Spleen (tissue), 11 donors: ENCODE data around the gene GPAM. TPM values are rescaled to one million over a fixed set of nuclear protein-coding genes. Genes with fewer than 3 reads are reported as not detected.

Experiments
- DNase-seq: peaks from one replicate; pipeline ENCODE4 v3.0.0-alpha.2; 2020
- H3K27ac ChIP-seq, 8 donors: fragments of 200-600 bp; sonication (generic) in 7 of 8; 1 replicate in 4 of 8; 2 replicates in 4 of 8; pipeline versions ENCODE4 v1.5.0 to v1.8.0; 2016 to 2021; ENCODE audit warnings: inconsistent platforms in 4 of 8, mild to moderate bottlenecking in 4 of 8, moderate library complexity in 1 of 8
- H3K27me3 ChIP-seq, 7 donors: fragments of 200-600 bp; sonication (generic) in 6 of 7; replicated peaks in 1 of 7; 1 replicate in 4 of 7; 2 replicates in 3 of 7; pipeline versions ENCODE4 v1.5.0 to v1.8.0; 2016 to 2021; ENCODE audit warnings: inconsistent platforms in 3 of 7, mild to moderate bottlenecking in 1 of 7
- H3K36me3 ChIP-seq, 6 donors: fragments of 200-600 bp; sonication (generic) in 5 of 6; 1 replicate in 4 of 6; 2 replicates in 2 of 6; pipeline versions ENCODE4 v1.5.0 to v1.8.0; 2016 to 2021; ENCODE audit warnings: inconsistent platforms in 2 of 6
- H3K4me1 ChIP-seq, 6 donors: fragments of 200-600 bp; sonication (generic) in 5 of 6; 1 replicate in 3 of 6; 2 replicates in 3 of 6; pipeline versions ENCODE4 v1.5.0 to v1.8.0; 2016 to 2021; ENCODE audit warnings: inconsistent platforms in 3 of 6
- H3K4me3 ChIP-seq, 8 donors: fragments of 200-600 bp; sonication (generic) in 7 of 8; 1 replicate in 4 of 8; 2 replicates in 4 of 8; pipeline versions ENCODE4 v1.5.0 to v1.8.0; 2016 to 2021; ENCODE audit warnings: inconsistent platforms in 4 of 8, mild to moderate bottlenecking in 4 of 8, moderate library complexity in 2 of 8
- H3K9me3 ChIP-seq, 8 donors: fragments of 200-600 bp; sonication (generic) in 7 of 8; 1 replicate in 4 of 8; 2 replicates in 4 of 8; pipeline versions ENCODE4 v1.5.0 to v1.8.0; 2016 to 2021; ENCODE audit warnings: inconsistent platforms in 4 of 8
- CTCF ChIP-seq, 11 experiments: fragments of 200-600 bp in 7 of 11; fragments of 450-650 bp in 4 of 11; sonication (generic) in 4 of 11; IDR thresholded peaks in 8 of 11; conservative IDR thresholded peaks in 3 of 11; 1 replicate in 7 of 11; 2 replicates in 4 of 11; pipeline versions ENCODE4 v1.4.0 to v1.8.0; 2016 to 2021; ENCODE audit warnings: antibody characterized with exemption in 11 of 11, inconsistent platforms in 4 of 11, mild to moderate bottlenecking in 1 of 11
- POLR2A ChIP-seq, 3 donors: fragments of 450-650 bp; IDR thresholded peaks; one replicate each; pipeline ENCODE4 v1.5.1; 2017; ENCODE audit warnings: antibody characterized with exemption in 3 of 3, mild to moderate bottlenecking in 1 of 3
- POLR2AphosphoS5 ChIP-seq, 3 donors: sonication (generic); formaldehyde crosslinking; IDR thresholded peaks; one replicate each; pipeline ENCODE4 v1.5.1; 2017; ENCODE audit warnings: antibody characterized with exemption in 3 of 3
- WGBS, 5 donors: extraction: QIAGEN DNeasy Blood & Tissue Kit in 3 of 5; methylation state at CpG; one replicate each; pipeline versions ENCODE4 v1.1.5 to v1.1.7; 2013 to 2018; 5-methylcytosine and 5-hydroxymethylcytosine counted together
- intact Hi-C: fragments of 100-400 bp; cut with DNase I; formaldehyde crosslinking; loops from one replicate; pipeline ENCODE4 v1.15.0; 2023; ENCODE audit warnings: low total_unique reads
- polyA plus RNA-seq, 3 donors: library from polyadenylated mRNA; stranded (reverse); fragments of 200-250 nt; gene quantifications; one replicate each; pipeline ENCODE4 v1.2.1, GENCODE V29; 2013
- total RNA-seq, 7 donors: library from RNA; depleted of rRNA in 3 of 7; stranded (reverse); fragments of >200 nt in 3 of 7; fragmentation: NEBNext Ultra II Directional in 4 of 7; extraction: Animal tissue kit (Norgen Biotek cat#: 25700) in 4 of 7; gene quantifications; one replicate each; pipeline versions ENCODE4 v1.1.0 to v1.2.1, GENCODE V29; 2016 to 2021
- donor health status: healthy with polysubstance abuse.
- donor health status: DM: no; HTN: no; CAD: no; lungs with moderate emphysema.
- donor health status: DM: no; HTN: no; CAD: no.
- donor health status: Bipolar disorder and iron deficiency.
- donor health status: healthy.
- donor health status: DM: no; HTN: no; CAD: no.
- donor health status: DM: yes; HTN: yes; CAD: no.

Gene GPAM
- total and polyA plus RNA-seq, 10 donors: 2.6 to 15.0 (median 6.5) TPM

- Histone ChIP-seq H3K4me1 (no peaks in the 10 kb centered on the region), H3K36me3 (no peaks in the 10 kb centered on the region), H3K9me3 (no peaks in the 10 kb centered on the region), H3K27me3 (no peaks in the 10 kb centered on the region), H3K27ac (no peak overlapping the region), H3K4me3 (no peak overlapping the region)
- intact Hi-C loops: no loop called here
- WGBS, 5 donors: 74 to 84% (median 80%) methylated on average over 3 of the region's 3 CpGs
- no peak for DNase-seq
- TF ChIP-seq POLR2A (IDR thresholded peaks at IDR 0.05): no peak
- no peak for TF ChIP-seq POLR2AphosphoS5 (IDR thresholded peaks at IDR 0.05)
- TF ChIP-seq CTCF (IDR thresholded peaks at IDR 0.05 in 8 of 11, conservative IDR thresholded peaks at IDR 0.05 in 3 of 11): no peak
Measured at GRCh38 chr10:112131996-112132395, 51.6 kb downstream of the GPAM start.

- Histone ChIP-seq H3K27me3 (no peaks in the 10 kb centered on the region), H3K9me3 (no peaks in the 10 kb centered on the region), H3K4me3 (no peak overlapping the region), H3K4me1 (no peaks in the 10 kb centered on the region), H3K36me3 (no peaks in the 10 kb centered on the region), H3K27ac (no peak overlapping the region)
- TF ChIP-seq POLR2AphosphoS5 (IDR thresholded peaks at IDR 0.05) (no peak), POLR2A (IDR thresholded peaks at IDR 0.05) (no peak), CTCF (IDR thresholded peaks at IDR 0.05 in 8 of 11, conservative IDR thresholded peaks at IDR 0.05 in 3 of 11) (no peak)
- intact Hi-C loops: no loop called here
- 63 to 81% (median 74%) methylated on average over 11 of the region's 11 CpGs for WGBS, 5 donors
- DNase-seq: no peak
Measured at GRCh38 chr10:112131346-112131745, 52.2 kb downstream of the GPAM start.

- Histone ChIP-seq H3K27ac (no peak overlapping the region), H3K4me3 (no peak overlapping the region), H3K27me3 (no peaks in the 10 kb centered on the region), H3K9me3 (no peaks in the 10 kb centered on the region), H3K4me1 (no peaks in the 10 kb centered on the region), H3K36me3 (no peaks in the 10 kb centered on the region)
- intact Hi-C loops: no loop called here
- TF ChIP-seq POLR2AphosphoS5 (IDR thresholded peaks at IDR 0.05): no peak
- DNase-seq: no peak
- 79 to 95% (median 88%) methylated on average over 5 of the region's 5 CpGs for WGBS, 5 donors
Measured at GRCh38 chr10:112126901-112127300, 56.7 kb downstream of the GPAM start.

- no peaks in the 10 kb centered on the region for H3K9me3 ChIP-seq
- H3K27ac ChIP-seq: no peak overlapping the region
- TF ChIP-seq POLR2A (IDR thresholded peaks at IDR 0.05): no peak
- TF ChIP-seq POLR2AphosphoS5 (IDR thresholded peaks at IDR 0.05): no peak
- no peak for TF ChIP-seq CTCF (IDR thresholded peaks at IDR 0.05 in 8 of 11, conservative IDR thresholded peaks at IDR 0.05 in 3 of 11)
- intact Hi-C loops: no loop called here
- H3K4me3 ChIP-seq: no peak overlapping the region
- WGBS, 5 donors: 83 to 96% (median 92%) methylated on average over 5 of the region's 5 CpGs
- H3K4me1 ChIP-seq: no peaks in the 10 kb centered on the region
- DNase-seq: no peak
- H3K36me3 ChIP-seq: no peaks in the 10 kb centered on the region
- no peaks in the 10 kb centered on the region for H3K27me3 ChIP-seq
Measured at GRCh38 chr10:112126172-112126571, 57.4 kb downstream of the GPAM start.

- no peaks in the 10 kb centered on the region for H3K9me3 ChIP-seq
- no peak for DNase-seq
- H3K4me1 ChIP-seq: no peaks in the 10 kb centered on the region
- intact Hi-C loops: no loop called here
- TF ChIP-seq CTCF (IDR thresholded peaks at IDR 0.05 in 8 of 11, conservative IDR thresholded peaks at IDR 0.05 in 3 of 11) (no peak), POLR2AphosphoS5 (IDR thresholded peaks at IDR 0.05) (no peak), POLR2A (IDR thresholded peaks at IDR 0.05) (no peak)
- 78 to 90% (median 82%) methylated on average over 3 of the region's 3 CpGs for WGBS, 5 donors
- no peaks in the 10 kb centered on the region for H3K27me3 ChIP-seq
- H3K36me3 ChIP-seq: no peaks in the 10 kb centered on the region
- H3K4me3 ChIP-seq: no peak overlapping the region
- no peak overlapping the region for H3K27ac ChIP-seq
Measured at GRCh38 chr10:112124866-112125265, 58.7 kb downstream of the GPAM start.
